ENCODE measurements around the gene LSR. TPM values are rescaled to one million over a fixed set of nuclear protein-coding genes. Genes with fewer than 3 reads are reported as not detected.
A peak's percentile ranks its signal among the peaks of the same experiment; 100 is the strongest.

LSR gene
- total and polyA plus RNA-seq, 12 donors = 8.2 to 106 (median 58.7) TPM

DNA sequence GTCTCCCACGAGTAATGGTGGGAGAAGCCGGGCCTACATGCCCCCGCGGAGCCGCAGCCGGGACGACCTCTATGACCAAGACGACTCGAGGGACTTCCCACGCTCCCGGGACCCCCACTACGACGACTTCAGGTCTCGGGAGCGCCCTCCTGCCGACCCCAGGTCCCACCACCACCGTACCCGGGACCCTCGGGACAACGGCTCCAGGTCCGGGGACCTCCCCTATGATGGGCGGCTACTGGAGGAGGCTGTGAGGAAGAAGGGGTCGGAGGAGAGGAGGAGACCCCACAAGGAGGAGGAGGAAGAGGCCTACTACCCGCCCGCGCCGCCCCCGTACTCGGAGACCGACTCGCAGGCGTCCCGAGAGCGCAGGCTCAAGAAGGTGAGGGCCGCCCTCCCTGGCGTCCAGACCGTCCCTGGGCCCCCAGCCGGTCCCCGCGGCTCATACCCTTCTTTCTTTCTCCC is 18.6 kb downstream of the LSR start:
- peaks cover 14 to 39% of the 10 kb centered on the region in 2 donors for H3K4me1 ChIP-seq (replicated peaks in 1 of 2)
- 0 to 1% (median 1%) methylated on average over 13 to 40 of the region's 40 CpGs for WGBS, 4 donors
- TF ChIP-seq CTCF (IDR thresholded peaks at IDR 0.05) = no peak
- no peak for TF ChIP-seq POLR2A (IDR thresholded peaks at IDR 0.05)
- intact Hi-C loops (cut with DNase I) = loop anchor here in 1 of 2 donors (5.0 kb wide), 1 partner anchor 125 kb away; the partner anchor contains the start of gene FXYD7
- peak; percentile 57 to 80 (median 65) for DNase-seq
- H3K4me3 ChIP-seq = peak overlapping the region; percentile 38 to 87 (median 66)
- H3K36me3 ChIP-seq (replicated peaks in 1 of 2) = peaks cover 0 to 23% of the 10 kb centered on the region in 2 donors
- H3K27ac ChIP-seq = peak overlapping the region; percentile 90 to 99 (median 94)
- H3K27me3 ChIP-seq = no peaks in the 10 kb centered on the region
- no peaks in the 10 kb centered on the region for H3K9me3 ChIP-seq (replicated peaks in 1 of 3)

GRCh38 chr19:35267818-35268535 is 19.2 kb downstream of the LSR start:
- Histone ChIP-seq H3K27me3 (no peaks in the 10 kb centered on the region), H3K4me3 (peak overlapping the region; percentile 38 to 87 (median 66)), H3K27ac (peak overlapping the region; percentile 90 to 99 (median 94)), H3K9me3 (replicated peaks in 1 of 3) (no peaks in the 10 kb centered on the region), H3K36me3 (replicated peaks in 1 of 2) (peaks cover 0 to 29% of the 10 kb centered on the region in 2 donors), H3K4me1 (replicated peaks in 1 of 2) (peaks cover 14 to 39% of the 10 kb centered on the region in 2 donors)
- TF ChIP-seq CTCF (IDR thresholded peaks at IDR 0.05) = no peak
- peak; percentile 69 to 79 for TF ChIP-seq POLR2A (IDR thresholded peaks at IDR 0.05)
- peak; percentile 72 to 85 (median 77) for DNase-seq
- 0 to 1% (median 0%) methylated on average over 26 to 100 of the region's 100 CpGs for WGBS, 4 donors
- intact Hi-C loops (cut with DNase I) = loop anchor here in 1 of 2 donors (5.0 kb wide), 1 partner anchor 126 kb away; the partner anchor contains the start of gene FXYD7

- Histone ChIP-seq H3K9me3 (replicated peaks in 1 of 3) (no peaks in the 10 kb centered on the region), H3K36me3 (replicated peaks in 1 of 2) (peaks cover 0 to 36% of the 10 kb centered on the region in 2 donors), H3K27ac (peak within 1 kb of the TSS; percentile 90 to 99 (median 94)), H3K4me3 (peak within 1 kb of the TSS; percentile 38 to 87 (median 66)), H3K4me1 (replicated peaks in 1 of 2) (peaks cover 14 to 39% of the 10 kb centered on the region in 2 donors), H3K27me3 (no peaks in the 10 kb centered on the region)
- peak in 1 of 2 donors; percentile 66 for TF ChIP-seq POLR2A (IDR thresholded peaks at IDR 0.05)
- TF ChIP-seq CTCF (IDR thresholded peaks at IDR 0.05) = no peak
- peak; percentile 83 to 91 (median 88) for DNase-seq
- intact Hi-C loops (cut with DNase I) = loop anchor here in 1 of 2 donors (5.0 kb wide), 1 partner anchor 126 kb away; the partner anchor contains the start of gene FXYD7
- WGBS, 4 donors = 0 to 2% (median 1%) methylated on average over 35 to 106 of the region's 126 CpGs
These were observed 20.0 kb downstream of the LSR start, which contains the start of gene USF2 for GRCh38 chr19:35268536-35269437. Gene USF2, plus strand, starts transcription at chr19:35268962. Its CDS starts 140 bp downstream, at chr19:35269102.
